Aorta (tissue), 5 donors: ENCODE data around the gene NKX2-8. TPM values are rescaled to one million over a fixed set of nuclear protein-coding genes. Genes with fewer than 3 reads are reported as not detected.
"Not testable (repeated sequence)": the region's sequence is repeated elsewhere in the genome, so short reads cannot be mapped to it uniquely, and the experiment has no call there.

ENCODE experiments used
- ATAC-seq: fragments of 200-7000 bp; cut with Tn5 transposase; one replicate; pipeline ENCODE4 v1.9.1; 2022; ENCODE audit warnings: moderate library complexity; ENCODE audit not compliant: low FRiP score
- DNase-seq, 2 donors: peaks; one replicate each; pipeline ENCODE4 v3.0.0-alpha.2; 2020
- H3K27ac ChIP-seq, 2 donors: one replicate each; pipeline ENCODE4 v1.5.1; 2013; ENCODE audit warnings: low read length in 2 of 2, mild to moderate bottlenecking in 2 of 2, moderate library complexity in 2 of 2, control low read depth in 1 of 2, inconsistent platforms in 1 of 2, low read depth in 1 of 2
- H3K27me3 ChIP-seq, 2 donors: one replicate each; pipeline ENCODE4 v1.6.1; 2013; ENCODE audit warnings: control low read depth in 1 of 2, low read length in 1 of 2, mild to moderate bottlenecking in 1 of 2, moderate library complexity in 1 of 2; ENCODE audit not compliant: insufficient read depth in 2 of 2, control insufficient read depth in 1 of 2
- H3K36me3 ChIP-seq, 2 donors: one replicate each; pipeline ENCODE4 v1.6.1; 2013; ENCODE audit warnings: control low read depth in 1 of 2, low read length in 1 of 2, mild to moderate bottlenecking in 1 of 2; ENCODE audit not compliant: insufficient read depth in 2 of 2, control insufficient read depth in 1 of 2
- H3K4me1 ChIP-seq, 2 donors: one replicate each; pipeline ENCODE4 v1.6.1; 2013; ENCODE audit warnings: low read length in 2 of 2, control low read depth in 1 of 2, mild to moderate bottlenecking in 1 of 2, moderate library complexity in 1 of 2; ENCODE audit not compliant: insufficient read depth in 2 of 2, control insufficient read depth in 1 of 2
- H3K4me3 ChIP-seq, 2 donors: one replicate each; pipeline ENCODE4 v1.5.1; 2013; ENCODE audit warnings: low read length in 2 of 2, control low read depth in 1 of 2, mild to moderate bottlenecking in 1 of 2
- H3K9me3 ChIP-seq: one replicate; pipeline ENCODE4 v1.6.1; 2013; ENCODE audit warnings: mild to moderate bottlenecking, low read length; ENCODE audit not compliant: control insufficient read depth
- WGBS, 2 donors: extraction: QIAGEN DNeasy Blood & Tissue Kit; methylation state at CpG; one replicate each; pipeline ENCODE4 v1.1.7; 2013; 5-methylcytosine and 5-hydroxymethylcytosine counted together
- intact Hi-C, 2 donors: fragments of 100-400 bp; cut with DNase I; formaldehyde crosslinking; loops; one replicate each; pipeline versions ENCODE4 v1.14.2 to v1.15.0; 2022
- polyA plus RNA-seq, 2 donors: library from polyadenylated mRNA; stranded (reverse); fragments of 200-250 nt; gene quantifications; one replicate each; pipeline ENCODE4 v1.2.3, GENCODE V29; 2013
- total RNA-seq, 2 donors: library from RNA; stranded (reverse); fragmentation: NEBNext Ultra II Directional; extraction: Animal tissue kit (Norgen Biotek cat#: 25700); gene quantifications; one replicate each; pipeline ENCODE4 v1.2.1, GENCODE V29; 2021
- donor health status: healthy with polysubstance abuse.
- donor health status: Bipolar disorder and iron deficiency.
- donor health status: DM: no; HTN: no; CAD: no.
- donor health status: DM: no; HTN: no; CAD: no.
- donor health status: DM: yes; HTN: yes; CAD: no.

The NKX2-8 gene
- total and polyA plus RNA-seq, 4 donors = not detected

DNA sequence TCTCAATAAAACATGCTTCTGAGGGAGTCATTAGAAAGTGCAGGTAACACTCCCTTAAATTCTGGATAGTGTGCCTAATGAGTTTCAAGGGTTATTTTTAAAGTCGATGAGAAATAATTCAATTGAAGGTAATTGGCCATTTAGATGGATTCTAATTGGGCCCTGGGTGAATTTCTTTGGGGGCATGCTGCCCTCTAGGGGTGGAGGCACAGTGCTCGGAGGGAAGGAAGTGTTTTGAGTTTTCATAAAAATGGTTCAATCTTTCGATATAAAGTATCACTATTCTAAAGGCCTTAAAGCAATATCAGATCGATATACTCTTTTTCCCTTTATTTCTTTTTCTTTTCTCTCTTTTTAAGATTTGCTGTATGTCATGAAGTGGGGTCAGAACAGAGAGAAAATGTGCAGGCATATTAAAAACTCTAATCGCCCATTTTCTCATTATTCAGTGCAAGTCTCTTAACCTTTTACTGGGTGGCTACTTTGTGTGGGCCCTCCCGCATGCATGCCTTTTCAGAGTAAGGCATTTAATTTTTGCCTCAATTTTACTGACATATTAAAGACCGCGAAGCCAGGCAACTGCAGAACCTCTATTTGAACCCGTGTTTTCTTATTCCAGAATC is 25.5 kb downstream of the NKX2-8 start:
- no peaks in the 10 kb centered on the region for H3K36me3 ChIP-seq
- ATAC-seq = no peak
- 61 to 65% methylated on average over 9 of the region's 9 CpGs for WGBS, 2 donors
- no peak overlapping the region for H3K4me3 ChIP-seq
- H3K4me1 ChIP-seq = no peaks in the 10 kb centered on the region
- H3K27me3 ChIP-seq = no peaks in the 10 kb centered on the region
- no peak overlapping the region for H3K27ac ChIP-seq
- H3K9me3 ChIP-seq = no peaks in the 10 kb centered on the region
- no peak for DNase-seq
- intact Hi-C loops = loop anchor here in 1 of 2 donors (5.0 kb wide), 1 partner anchor 590 kb away; no protein-coding TSS in a partner anchor

DNA sequence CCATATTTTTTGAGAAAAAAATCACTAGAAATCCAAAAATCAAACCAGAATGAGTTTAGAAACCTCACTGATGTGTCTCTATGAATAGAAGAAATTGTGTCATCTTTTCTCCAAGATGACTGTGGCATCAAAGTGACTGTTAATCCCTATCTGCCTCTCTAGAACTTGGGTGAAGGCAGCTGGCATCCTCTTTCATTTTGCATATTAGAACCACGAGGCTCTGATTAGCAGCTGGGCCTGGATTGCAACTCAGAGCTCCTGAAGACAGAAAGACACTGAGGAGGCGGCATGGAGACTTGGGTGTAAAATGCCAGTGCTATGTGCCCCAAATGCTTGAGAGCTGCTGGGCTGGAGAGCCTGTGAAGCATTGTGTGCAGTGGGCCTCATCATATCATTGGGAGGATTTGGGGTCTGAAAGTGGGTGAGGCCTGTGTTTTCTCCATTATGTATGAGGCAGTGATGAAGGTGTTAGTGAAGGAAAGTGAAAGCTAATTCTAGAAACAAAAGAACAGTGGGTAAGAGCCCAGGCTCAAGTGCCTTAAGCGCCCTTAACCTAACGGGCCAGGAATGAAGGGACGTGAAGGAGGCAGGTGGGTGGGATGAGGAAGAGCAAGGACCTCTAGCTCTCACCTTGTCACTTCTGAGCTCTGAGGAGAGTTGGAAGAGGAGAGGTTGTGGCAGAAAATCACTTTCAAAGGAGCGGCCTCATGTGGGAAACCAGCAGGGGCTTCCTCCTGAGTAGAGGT is 26.2 kb downstream of the NKX2-8 start:
- Histone ChIP-seq H3K27me3 (no peaks in the 10 kb centered on the region), H3K4me3 (no peak overlapping the region), H3K27ac (no peak overlapping the region), H3K36me3 (no peaks in the 10 kb centered on the region), H3K4me1 (no peaks in the 10 kb centered on the region), H3K9me3 (no peaks in the 10 kb centered on the region)
- intact Hi-C loops = loop anchor here in 1 of 2 donors (5.0 kb wide), 1 partner anchor 591 kb away; no protein-coding TSS in a partner anchor
- no peak for DNase-seq
- WGBS, 2 donors = 78 to 80% methylated on average over 6 of the region's 6 CpGs
- no peak for ATAC-seq

GRCh38 chr14:36553656-36554260 is 28.7 kb downstream of the NKX2-8 start:
- no peak for DNase-seq
- no peak overlapping the region for H3K27ac ChIP-seq
- no peaks in the 10 kb centered on the region for H3K27me3 ChIP-seq
- no peak overlapping the region for H3K4me3 ChIP-seq
- no peaks in the 10 kb centered on the region for H3K9me3 ChIP-seq
- ATAC-seq = no peak
- H3K36me3 ChIP-seq = no peaks in the 10 kb centered on the region
- no peaks in the 10 kb centered on the region for H3K4me1 ChIP-seq
- intact Hi-C loops = loop anchor here in 1 of 2 donors (5.0 kb wide), 1 partner anchor 599 kb away; no protein-coding TSS in a partner anchor
- WGBS, 2 donors = 36 to 37% methylated on average over 4 of the region's 4 CpGs

GRCh38 chr14:36550899-36551298 is 31.5 kb downstream of the NKX2-8 start:
- Histone ChIP-seq H3K4me1 (no peaks in the 10 kb centered on the region), H3K9me3 (no peaks in the 10 kb centered on the region), H3K4me3 (no peak overlapping the region), H3K36me3 (no peaks in the 10 kb centered on the region), H3K27ac (no peak overlapping the region), H3K27me3 (no peaks in the 10 kb centered on the region)
- WGBS, 2 donors = 11 to 12% methylated on average over 1 of the region's 1 CpG
- no peak for ATAC-seq
- intact Hi-C loops = loop anchor here in 1 of 2 donors (5.0 kb wide), 1 partner anchor 601 kb away; no protein-coding TSS in a partner anchor
- DNase-seq = no peak

GRCh38 chr14:36544280-36544679 is 38.1 kb downstream of the NKX2-8 start:
- WGBS, 2 donors = 94 to 96% methylated on average over 16 of the region's 16 CpGs
- H3K36me3 ChIP-seq, ATAC-seq, H3K27me3 ChIP-seq, H3K9me3 ChIP-seq, H3K4me3 ChIP-seq, H3K27ac ChIP-seq, DNase-seq, H3K4me1 ChIP-seq, intact Hi-C loops: not testable (repeated sequence)

DNA sequence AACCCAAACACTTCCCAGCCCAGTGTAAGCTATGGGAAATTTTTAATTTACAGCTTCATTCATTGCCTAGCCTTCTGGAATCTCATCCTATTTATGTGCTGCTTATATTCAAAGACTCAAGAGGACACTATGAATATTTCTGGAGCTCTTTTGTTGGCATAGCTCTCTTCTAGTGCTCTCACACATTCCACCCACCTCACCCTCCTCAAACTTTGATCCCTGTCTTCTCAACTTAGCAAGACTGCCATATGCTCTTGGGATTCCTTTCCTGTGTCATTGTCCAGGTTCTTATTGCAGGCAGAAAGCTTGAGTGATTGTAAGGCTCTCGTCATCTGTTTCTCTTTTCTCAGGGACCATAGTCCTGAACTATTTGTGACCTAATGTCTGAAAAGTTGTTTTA is 44.4 kb downstream of the NKX2-8 start:
- H3K4me1 ChIP-seq = no peaks in the 10 kb centered on the region
- peaks cover 5% of the 10 kb centered on the region for H3K9me3 ChIP-seq
- ATAC-seq (no peak), DNase-seq (no peak)
- intact Hi-C loops = no loop called here
- H3K4me3 ChIP-seq = no peak overlapping the region
- no peak overlapping the region for H3K27ac ChIP-seq
- 46 to 50% methylated on average over 1 of the region's 1 CpG for WGBS, 2 donors
- H3K36me3 ChIP-seq = no peaks in the 10 kb centered on the region
- no peaks in the 10 kb centered on the region for H3K27me3 ChIP-seq

Other genes with a start within 250 kb of the NKX2-8 start
- gene NKX2-1, start 62.4 kb downstream of the NKX2-8 start, total RNA-seq = not detected
- gene NKX2-1, start 62.4 kb downstream of the NKX2-8 start, polyA plus RNA-seq = under 1 TPM in 1 of 2 donors, not detected in 1; 0.13 TPM
- gene PAX9, start 79.2 kb upstream of the NKX2-8 start, total RNA-seq = 1 to 10 TPM in 1 of 2 donors, under 1 TPM in 1; 0.48 to 3.4 TPM
- gene PAX9, start 79.2 kb upstream of the NKX2-8 start, polyA plus RNA-seq = under 1 TPM; 0.28 to 0.50 TPM